ENCODE results near the gene PRKG1. TPM values are rescaled to one million over a fixed set of nuclear protein-coding genes. Genes with fewer than 3 reads are reported as not detected.
A peak's percentile ranks its signal among the peaks of the same experiment; 100 is the strongest.

Gene PRKG1
- total RNA-seq, 2 donors from 2014 or later = 17.8 to 31.1 TPM

- no peaks in the 10 kb centered on the region for H3K9me3 ChIP-seq
- H3K27ac ChIP-seq = no peak overlapping the region
- DNase-seq (ENCODE audit: low spot score) = no peak
- H3K36me3 ChIP-seq = no peaks in the 10 kb centered on the region
- H3K4me1 ChIP-seq = peaks cover 0 to 12% of the 10 kb centered on the region in 2 donors
- H3K27me3 ChIP-seq = no peaks in the 10 kb centered on the region
- no peak overlapping the region for H3K4me3 ChIP-seq
- TF ChIP-seq CTCF (IDR thresholded peaks at IDR 0.05) = no peak
Measured at GRCh38 chr10:51663086-51663485, 588.8 kb downstream of the PRKG1 start.

DNA sequence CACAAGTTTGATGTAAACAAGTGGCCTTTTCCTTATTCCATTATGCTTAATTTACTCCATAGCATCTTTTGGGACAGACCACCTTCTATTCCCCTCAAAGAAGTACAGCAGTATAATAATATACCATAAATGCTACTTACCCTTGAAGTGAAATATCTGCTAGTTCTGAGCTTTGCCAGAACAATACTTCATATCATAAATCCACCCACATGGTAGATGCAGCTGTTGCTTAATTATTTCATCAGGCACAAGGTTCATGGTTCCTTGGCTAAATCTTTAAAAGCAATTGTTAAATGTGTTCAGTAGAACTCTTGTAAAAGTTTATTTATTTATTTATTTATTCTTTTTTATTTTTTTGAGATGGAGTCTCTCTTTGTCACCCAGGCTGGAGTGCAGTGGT is 592.2 kb downstream of the PRKG1 start:
- peaks cover 0 to 14% of the 10 kb centered on the region in 2 donors for H3K4me1 ChIP-seq
- H3K4me3 ChIP-seq = no peak overlapping the region
- no peaks in the 10 kb centered on the region for H3K36me3 ChIP-seq
- no peak overlapping the region for H3K27ac ChIP-seq
- DNase-seq (ENCODE audit: low spot score) = no peak
- no peaks in the 10 kb centered on the region for H3K27me3 ChIP-seq
- TF ChIP-seq CTCF (IDR thresholded peaks at IDR 0.05) = no peak
- no peaks in the 10 kb centered on the region for H3K9me3 ChIP-seq

DNA sequence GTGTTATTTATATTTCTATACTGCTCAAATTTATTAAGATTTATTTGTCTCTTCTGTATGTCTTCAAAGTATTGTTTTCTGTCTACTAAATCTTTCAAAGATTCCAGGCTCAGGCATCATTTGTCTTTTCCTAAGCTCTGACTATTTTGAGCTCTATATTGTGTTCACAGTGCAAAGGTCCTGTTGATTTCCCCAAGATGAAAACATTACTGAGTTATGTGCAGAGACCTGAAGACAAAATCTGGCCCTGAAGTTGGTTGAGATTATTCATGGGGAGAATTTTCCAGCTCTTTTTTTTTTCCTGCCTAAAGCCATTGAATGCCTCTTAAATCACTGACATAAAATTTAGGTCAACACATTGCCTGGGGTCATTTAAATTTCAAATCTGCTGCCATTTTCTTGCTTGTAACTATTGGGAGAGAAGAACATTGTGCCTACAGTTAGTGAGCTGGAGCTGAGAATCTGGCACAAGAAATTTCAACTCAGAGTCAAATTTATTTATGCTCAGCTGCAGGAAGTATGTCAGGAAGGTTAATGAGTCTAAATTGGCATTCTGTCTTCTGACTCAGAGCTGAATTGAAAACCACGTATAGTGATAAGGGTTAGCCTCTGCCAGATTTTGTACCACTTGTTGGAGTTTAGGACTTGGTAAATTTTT is 593.5 kb downstream of the PRKG1 start:
- no peak for TF ChIP-seq CTCF (IDR thresholded peaks at IDR 0.05)
- Histone ChIP-seq H3K36me3 (no peaks in the 10 kb centered on the region), H3K4me3 (no peak overlapping the region), H3K27me3 (no peaks in the 10 kb centered on the region), H3K9me3 (peaks cover 0 to 10% of the 10 kb centered on the region in 2 donors), H3K4me1 (peaks cover 0 to 14% of the 10 kb centered on the region in 2 donors), H3K27ac (peak overlapping the region in 1 of 2 donors; percentile 30)
- DNase-seq (ENCODE audit: low spot score) = no peak

DNA sequence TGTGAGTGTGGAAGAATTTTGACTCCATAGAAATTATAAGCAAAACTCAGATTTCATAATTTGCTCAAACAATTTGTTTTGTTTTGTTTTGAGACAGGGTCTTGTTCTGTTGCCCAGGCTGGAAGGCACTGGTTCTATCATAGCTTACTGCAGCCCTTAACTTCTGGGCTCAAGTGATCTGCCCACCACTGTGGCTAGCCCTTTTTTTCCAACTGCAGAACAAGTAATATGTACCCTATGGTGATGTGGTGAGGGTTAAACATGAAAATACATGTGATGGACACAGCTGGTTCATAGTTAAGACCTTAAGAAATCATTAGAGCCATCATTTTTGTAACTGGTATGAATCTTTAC is 594.0 kb downstream of the PRKG1 start:
- no peak for TF ChIP-seq CTCF (IDR thresholded peaks at IDR 0.05)
- DNase-seq (ENCODE audit: low spot score) = no peak
- peaks cover 0 to 10% of the 10 kb centered on the region in 2 donors for H3K9me3 ChIP-seq
- peaks cover 0 to 14% of the 10 kb centered on the region in 2 donors for H3K4me1 ChIP-seq
- no peak overlapping the region for H3K4me3 ChIP-seq
- no peaks in the 10 kb centered on the region for H3K36me3 ChIP-seq
- H3K27ac ChIP-seq = peak overlapping the region in 1 of 2 donors; percentile 30
- H3K27me3 ChIP-seq = no peaks in the 10 kb centered on the region

GRCh38 chr10:51669041-51669440 is 594.8 kb downstream of the PRKG1 start:
- Histone ChIP-seq H3K4me3 (no peak overlapping the region), H3K27ac (no peak overlapping the region), H3K4me1 (peaks cover 0 to 14% of the 10 kb centered on the region in 2 donors), H3K9me3 (peaks cover 0 to 10% of the 10 kb centered on the region in 2 donors), H3K36me3 (no peaks in the 10 kb centered on the region), H3K27me3 (no peaks in the 10 kb centered on the region)
- no peak for DNase-seq (ENCODE audit: low spot score)
- no peak for TF ChIP-seq CTCF (IDR thresholded peaks at IDR 0.05)

DNA sequence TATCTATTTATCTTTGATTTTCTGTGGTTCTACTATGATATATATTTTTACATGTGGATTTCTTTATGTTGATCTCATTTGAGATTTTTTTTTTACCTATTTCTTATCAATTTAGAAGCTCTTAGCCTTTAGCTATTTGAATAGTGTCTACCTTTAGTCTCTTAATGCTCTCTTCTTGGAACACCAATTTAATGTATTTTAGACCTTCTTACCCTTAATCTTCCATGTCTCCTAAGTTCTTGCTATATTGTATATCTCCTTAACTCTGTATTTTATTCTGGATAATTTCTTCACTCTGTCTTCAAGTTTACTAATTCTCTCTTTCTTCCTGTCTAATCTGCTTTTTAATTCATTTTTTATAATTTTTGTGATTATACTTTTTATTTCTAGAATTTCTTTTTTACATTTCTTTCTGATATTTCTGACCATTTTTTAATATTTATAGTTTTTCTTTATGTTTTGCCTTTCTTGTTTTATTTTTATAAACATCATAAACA is 597.8 kb downstream of the PRKG1 start:
- no peak for DNase-seq (ENCODE audit: low spot score)
- TF ChIP-seq CTCF (IDR thresholded peaks at IDR 0.05) = no peak
- H3K27me3 ChIP-seq = no peaks in the 10 kb centered on the region

More for the DNA sequence above, 597.8 kb downstream of the PRKG1 start:
- H3K4me3 ChIP-seq = no peak overlapping the region
- H3K9me3 ChIP-seq = peaks cover 0 to 10% of the 10 kb centered on the region in 2 donors
- H3K4me1 ChIP-seq = peaks cover 0 to 14% of the 10 kb centered on the region in 2 donors
- no peak overlapping the region for H3K27ac ChIP-seq
- no peaks in the 10 kb centered on the region for H3K36me3 ChIP-seq

Data from right atrium auricular region (tissue), 2 donors.